Activated naive CD4-positive, alpha-beta T cell treated with Interleukin-2 at 50 U/mL for 16 hours (primary cell): ENCODE measurements around the gene GTSE1.

Experiments
- DNase-seq: peaks from one replicate; pipeline ENCODE4 v3.0.0-alpha.2; 2020

GTSE1 gene

DNA sequence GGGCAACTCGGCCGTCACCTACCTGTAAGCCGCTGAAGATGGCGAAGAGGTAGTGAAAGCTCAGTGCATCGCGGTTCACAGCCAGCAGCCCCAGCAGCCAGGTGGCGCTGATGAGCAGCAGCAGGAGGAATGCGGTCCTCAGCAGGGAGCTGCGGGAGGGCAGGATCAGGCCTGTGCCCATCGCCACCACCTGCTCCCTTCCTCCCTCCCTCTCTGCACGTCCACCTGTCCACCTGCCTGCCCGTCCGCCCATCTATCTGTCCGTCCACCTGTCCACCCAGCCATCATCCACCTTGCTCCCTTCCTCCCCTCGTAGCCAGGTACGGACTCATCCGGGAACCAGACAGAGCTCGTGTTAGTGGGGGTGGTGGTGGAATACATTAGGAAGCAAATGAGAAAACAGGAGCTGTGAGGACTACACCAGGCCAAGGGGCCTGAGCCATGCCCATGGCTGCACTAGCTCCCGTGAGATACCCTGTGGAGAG, 71.1 kb downstream of the GTSE1 start:
- peak; percentile 71 for DNase-seq

GRCh38 chr22:46368422-46368821, 71.8 kb downstream of the GTSE1 start:
- DNase-seq, result no peak

GRCh38 chr22:46368871-46369715, 72.4 kb downstream of the GTSE1 start:
- DNase-seq, result no peak

GRCh38 chr22:46369716-46370583, 73.3 kb downstream of the GTSE1 start:
- no peak for DNase-seq

DNA sequence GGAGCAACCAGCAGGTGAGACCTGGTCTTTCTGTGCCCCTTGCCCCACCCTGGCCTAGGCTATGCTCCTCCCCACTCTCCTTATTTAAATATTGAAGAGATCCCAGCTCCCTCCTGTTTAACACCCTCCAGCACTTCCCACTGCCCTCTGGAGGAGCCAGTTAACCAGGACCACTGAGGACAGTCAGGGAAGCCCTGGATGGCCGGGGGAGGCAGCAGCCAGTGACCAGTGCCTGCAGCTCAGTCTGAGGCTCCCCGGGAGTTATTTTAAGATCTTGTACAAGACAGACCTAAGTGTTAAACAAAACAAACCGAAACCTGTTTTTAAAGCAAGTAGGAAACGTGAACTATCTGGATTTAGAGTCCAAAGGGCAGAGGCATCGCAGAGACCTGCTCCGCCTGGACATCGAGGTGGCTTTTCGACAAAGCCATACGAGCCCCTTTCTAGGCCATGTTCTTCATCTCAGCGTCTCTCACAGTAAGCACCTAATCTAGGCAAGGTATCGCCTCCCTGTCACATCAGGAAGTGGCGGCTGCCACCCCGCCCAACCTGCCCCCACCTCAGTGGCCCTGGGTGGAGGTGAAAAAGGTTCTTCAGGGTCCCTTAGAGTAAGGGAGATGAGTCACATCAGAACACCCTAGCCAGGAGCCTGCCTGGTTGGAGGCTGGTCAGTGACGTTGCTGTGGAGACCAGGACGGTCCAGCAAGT, 74.1 kb downstream of the GTSE1 start:
- peak; percentile 10 for DNase-seq

GRCh38 chr22:46371623-46372226, 75.1 kb downstream of the GTSE1 start:
- no peak for DNase-seq

DNA sequence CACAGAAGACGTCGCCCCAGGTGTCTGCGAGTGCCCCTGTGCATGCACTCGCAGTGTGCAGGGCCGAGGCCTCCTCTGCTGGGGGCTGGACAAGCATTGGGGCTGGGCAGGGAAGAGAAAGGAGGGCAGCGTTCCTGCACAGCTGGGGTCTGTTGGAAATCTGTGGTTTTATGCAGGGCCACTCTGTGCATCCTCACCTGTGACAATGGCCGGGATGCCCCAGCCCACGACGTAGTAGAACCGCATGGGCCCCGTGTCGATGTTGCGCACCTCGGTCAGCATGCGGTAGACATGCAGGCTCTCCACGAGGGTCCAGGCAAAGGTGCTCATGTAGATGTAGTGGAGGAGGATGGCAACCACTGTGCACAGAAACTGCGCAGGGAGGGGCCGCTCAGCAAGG, 76.0 kb downstream of the GTSE1 start:
- DNase-seq, result no peak

- DNase-seq, result no peak
These were observed 76.5 kb downstream of the GTSE1 start for GRCh38 chr22:46373159-46373558.

GRCh38 chr22:46373921-46374662, 77.4 kb downstream of the GTSE1 start:
- DNase-seq, result peak; percentile 20

DNA sequence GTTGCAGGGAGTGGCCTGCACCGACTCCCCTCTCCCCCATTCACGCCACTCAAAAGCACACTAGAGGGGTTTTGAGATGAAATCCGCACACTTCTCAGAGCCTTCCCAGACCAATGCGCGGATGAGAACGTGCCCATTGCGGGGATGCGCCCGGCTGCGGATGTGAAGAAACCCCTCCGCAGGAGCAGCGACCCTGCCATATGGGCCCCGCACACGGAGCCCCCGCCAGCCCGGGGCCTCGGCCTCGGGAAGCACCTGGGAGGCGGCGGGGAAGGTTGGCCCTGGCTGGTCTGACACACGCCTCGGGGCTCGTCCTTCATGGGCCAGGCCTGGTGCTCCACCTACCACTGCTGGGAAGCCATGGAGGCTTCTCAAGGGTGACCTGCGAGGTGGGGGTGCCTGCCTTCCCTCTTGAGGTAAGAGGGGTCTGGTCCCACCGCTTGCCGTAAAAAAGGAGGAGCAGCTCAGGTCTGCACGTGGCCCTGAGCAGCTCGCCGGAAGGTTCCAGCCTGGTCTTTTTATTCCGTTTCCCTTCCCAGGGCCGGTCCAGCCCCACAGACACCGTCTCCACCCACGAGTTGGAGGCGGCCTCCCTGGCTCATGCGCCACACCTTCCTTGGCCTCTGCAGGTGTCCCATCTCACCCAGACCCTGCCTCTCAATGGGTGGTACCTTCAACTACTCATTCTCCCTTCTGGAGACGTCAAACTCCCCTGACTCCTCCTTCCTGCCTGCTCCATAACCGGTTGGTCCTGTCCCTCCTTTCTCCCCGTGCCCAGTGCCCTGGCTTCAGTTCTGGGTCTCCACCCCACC, 78.2 kb downstream of the GTSE1 start:
- DNase-seq, result no peak

GRCh38 chr22:46376111-46376510, 79.4 kb downstream of the GTSE1 start:
- DNase-seq, result no peak

DNA sequence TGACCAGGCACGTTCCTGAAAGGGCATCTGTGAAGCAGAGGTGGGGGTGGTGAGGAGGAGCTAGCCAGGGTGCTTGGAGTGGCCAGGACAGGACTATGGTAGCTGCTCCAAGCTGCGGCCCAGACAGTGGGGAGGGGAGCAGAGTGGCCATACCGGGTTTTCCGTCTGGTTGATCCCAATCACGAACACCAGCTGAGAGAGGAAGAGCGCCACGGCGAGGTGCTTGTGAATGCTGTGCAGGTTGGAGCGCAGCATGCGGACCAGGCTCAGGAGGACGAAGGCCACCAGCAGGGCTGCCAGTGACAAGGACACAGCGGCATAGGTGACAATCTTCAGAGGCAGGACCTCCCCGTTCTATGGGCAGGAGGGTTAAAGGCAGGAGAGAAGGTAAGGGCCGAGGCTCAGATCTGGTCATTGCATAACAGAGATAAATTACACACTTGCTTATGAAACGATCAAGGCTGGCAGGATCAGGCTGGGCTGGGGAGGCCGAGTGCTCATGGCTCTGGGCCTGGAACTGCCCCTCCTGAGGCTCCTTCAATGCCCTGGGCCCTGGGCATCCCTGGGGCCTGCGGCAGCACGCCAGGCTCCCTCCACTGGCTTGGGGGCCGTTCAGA, 80.3 kb downstream of the GTSE1 start:
- no peak for DNase-seq

DNA sequence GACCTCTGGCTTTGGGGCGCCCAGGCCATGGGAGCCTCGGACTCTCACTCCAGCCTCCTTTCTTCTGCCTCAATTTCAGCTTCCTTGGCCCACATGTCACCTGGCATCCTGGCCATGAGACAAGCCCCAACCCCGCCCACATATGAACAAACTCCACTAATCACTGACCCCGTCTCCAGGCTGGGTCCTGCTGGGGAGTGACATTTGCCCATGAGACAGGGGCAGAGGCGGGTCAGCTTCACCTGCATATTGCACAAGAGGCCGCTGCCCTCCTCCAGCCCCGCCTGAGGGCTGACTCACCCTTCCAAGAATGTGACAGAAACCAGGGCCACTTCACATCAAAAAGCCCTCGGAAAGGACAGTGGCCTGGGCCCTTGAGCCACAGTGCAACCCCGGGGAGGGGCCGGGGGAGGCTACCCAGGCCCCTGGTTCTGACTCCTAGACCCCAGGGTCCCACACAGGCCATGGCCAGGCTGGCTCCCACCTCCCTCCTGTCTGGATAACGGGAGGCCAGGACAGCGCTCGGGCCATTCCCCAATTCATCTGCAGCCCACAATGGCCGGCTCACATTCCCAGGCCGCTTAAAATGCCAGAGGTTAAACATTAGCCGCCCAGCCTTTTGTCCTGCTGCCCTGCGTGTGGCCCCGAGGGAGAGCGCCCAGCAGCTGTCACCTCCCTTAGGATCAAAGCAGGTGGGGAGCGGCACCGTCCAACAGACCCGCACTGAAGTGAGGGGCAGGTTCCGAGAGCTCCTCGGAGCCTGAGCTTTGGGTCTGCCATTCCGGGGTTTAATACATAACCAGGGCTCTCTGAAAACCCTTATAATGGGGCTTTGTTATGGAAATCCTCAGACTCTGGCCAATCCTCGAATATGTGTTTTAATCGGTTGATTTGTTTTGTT, 81.1 kb downstream of the GTSE1 start:
- DNase-seq, result no peak

DNA sequence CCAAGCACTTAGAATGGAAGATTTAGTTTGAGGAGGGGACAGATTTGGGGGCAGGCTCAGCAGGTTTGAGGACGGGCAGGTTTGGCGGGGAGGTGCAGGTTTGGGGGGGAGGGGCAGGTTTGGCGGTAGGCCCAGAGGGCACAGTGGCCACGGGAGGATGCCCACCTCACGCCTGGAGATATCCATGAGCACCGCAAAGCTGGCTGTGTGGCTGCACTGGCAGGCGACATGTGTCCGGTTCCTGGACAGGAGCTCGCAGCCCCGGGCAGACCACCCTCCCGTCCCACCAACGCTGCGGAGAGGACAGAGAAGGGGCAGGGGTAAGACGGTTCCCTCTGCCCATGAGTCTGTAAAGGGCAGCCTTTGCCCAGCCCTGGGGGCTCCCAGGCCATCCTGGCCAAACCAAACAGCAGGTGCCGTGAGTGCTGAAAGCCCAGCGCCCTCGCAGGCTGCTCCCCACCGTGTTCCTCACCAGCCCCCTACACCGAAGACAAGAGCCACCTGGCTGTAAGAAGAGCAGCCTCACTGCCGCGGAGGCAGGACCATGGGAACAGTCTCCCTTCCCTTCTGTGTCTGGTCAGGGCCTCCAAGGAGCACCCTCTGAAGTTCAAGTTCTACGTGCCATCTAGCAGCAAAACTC, 81.9 kb downstream of the GTSE1 start:
- no peak for DNase-seq

DNA sequence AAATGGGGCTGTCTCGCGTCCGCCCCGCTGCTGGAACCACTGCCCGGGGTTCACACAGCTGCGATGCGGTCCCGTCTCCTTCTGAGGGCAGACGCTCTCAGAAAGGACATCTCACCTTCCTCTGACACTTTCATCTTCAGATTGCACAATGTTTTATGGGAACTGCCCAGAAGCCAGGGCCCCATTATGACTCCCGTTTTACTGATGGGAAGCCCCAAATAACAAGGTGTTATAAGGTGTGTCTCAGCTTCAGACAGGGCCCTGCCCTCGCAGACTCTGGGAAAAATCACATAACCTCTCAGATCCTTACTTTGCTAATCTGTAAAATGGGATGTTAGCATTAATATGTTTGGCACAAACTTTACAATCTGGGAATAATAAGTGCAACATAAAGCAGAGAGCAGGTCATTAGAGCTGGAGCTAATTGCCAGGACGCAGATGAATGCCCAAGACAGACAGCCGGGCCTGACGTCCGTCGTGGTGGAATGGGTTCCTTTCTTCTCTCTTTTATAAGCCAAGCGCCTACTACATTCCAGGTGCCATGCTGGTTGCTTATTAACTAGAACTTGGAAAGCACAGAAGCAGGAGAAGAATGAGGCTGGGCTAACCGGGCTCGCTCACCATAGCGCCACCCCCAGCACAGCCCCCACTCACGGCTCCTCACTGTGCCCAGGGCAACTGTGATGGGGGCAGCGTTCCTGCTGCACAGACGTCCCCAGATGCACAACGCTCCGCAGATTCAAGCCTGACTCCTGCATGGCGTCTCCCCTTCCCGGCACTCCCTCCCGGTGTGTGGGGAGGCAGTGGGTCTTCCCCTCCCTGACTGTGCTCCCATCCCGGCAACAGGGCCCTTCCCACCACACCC, 82.6 kb downstream of the GTSE1 start:
- no peak for DNase-seq

GRCh38 chr22:46380069-46380468, 83.4 kb downstream of the GTSE1 start:
- no peak for DNase-seq
